Measurements from ENCODE around the gene FNBP1. TPM values are rescaled to one million over a fixed set of nuclear protein-coding genes. Genes with fewer than 3 reads are reported as not detected.

The FNBP1 gene
- total and polyA plus RNA-seq, 2 donors (not counting 1 experiment from before 2014, with no cell fraction given): 42.9 to 318 TPM

DNA sequence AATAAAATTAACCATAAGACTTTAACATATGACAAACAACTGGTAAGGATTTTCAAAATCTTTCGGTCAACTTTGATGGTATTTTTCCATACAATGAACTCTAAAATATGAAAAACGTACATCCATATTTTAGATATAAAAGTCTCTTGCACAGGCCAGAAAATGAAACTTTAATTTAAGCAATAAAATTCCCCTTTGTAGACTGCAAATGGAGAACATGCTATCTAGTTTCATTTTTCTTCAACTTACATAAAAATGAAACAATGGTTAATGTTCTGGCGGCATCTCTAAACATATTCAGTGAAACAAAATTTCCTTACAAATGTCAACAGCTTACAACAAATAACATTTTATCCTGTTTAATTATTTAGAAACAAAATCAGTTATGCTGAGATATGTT is 123.7 kb downstream of the FNBP1 start:
- intact Hi-C loops (cut with micrococcal nuclease): no loop called here
- peak overlapping the region in 1 of 2 donors; percentile 59 for H3K27ac ChIP-seq (ENCODE audit: low read length in 2 of 2)

DNA sequence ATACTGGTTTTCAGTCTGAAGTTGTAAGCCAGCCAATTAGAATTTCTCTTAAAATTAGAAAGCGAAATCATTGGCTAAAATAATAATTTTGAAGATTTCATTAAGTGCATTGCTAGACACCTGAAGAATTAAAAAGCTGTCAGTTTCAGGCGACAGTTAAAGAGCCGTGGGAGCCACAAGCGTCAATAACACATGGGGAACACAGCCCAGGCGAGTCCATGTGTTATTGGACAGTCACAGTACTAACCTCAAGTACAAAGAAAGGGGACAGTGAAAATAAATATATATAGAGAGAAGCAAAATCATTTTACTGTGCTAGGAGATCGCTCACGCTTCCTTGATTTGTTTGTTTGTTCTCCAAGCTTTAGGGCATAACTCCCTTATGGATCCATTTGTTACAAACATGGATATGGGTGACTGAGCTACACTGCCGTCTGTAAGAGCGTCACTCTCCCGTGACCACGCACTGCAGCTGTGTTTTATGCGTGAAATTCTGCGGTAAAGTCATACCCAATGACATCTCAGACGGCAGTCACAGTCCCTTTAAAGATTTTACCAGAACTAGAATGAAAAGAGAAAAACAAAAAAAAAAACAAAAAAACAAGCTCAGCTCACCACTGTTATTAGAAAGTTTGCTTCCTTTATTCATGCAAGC is 124.6 kb downstream of the FNBP1 start:
- H4K20me1 ChIP-seq (ENCODE audit: control insufficient read depth, insufficient read depth, low read length, poor library complexity, severe bottlenecking): peaks cover 11% of the 10 kb centered on the region
- Mint-ChIP-seq H3K4me3 (no peak overlapping the region), H3K4me1 (peaks cover 26% of the 10 kb centered on the region), H3K9me3 (ENCODE audit: insufficient read depth) (no peaks in the 10 kb centered on the region), H3K27ac (peak overlapping the region; percentile 75), H3K27me3 (no peaks in the 10 kb centered on the region)
- no peak overlapping the region for H3K9ac ChIP-seq (ENCODE audit: low read length)
- peaks cover 0 to 57% of the 10 kb centered on the region in 2 experiments for H3K36me3 ChIP-seq (replicated peaks in 1 of 2; ENCODE audit: control extremely low read depth in 1 of 2, control insufficient read depth in 1 of 2, extremely low read depth in 1 of 2, insufficient read depth in 2 of 2, low read length in 1 of 2)
- TF ChIP-seq, protein P1, sequence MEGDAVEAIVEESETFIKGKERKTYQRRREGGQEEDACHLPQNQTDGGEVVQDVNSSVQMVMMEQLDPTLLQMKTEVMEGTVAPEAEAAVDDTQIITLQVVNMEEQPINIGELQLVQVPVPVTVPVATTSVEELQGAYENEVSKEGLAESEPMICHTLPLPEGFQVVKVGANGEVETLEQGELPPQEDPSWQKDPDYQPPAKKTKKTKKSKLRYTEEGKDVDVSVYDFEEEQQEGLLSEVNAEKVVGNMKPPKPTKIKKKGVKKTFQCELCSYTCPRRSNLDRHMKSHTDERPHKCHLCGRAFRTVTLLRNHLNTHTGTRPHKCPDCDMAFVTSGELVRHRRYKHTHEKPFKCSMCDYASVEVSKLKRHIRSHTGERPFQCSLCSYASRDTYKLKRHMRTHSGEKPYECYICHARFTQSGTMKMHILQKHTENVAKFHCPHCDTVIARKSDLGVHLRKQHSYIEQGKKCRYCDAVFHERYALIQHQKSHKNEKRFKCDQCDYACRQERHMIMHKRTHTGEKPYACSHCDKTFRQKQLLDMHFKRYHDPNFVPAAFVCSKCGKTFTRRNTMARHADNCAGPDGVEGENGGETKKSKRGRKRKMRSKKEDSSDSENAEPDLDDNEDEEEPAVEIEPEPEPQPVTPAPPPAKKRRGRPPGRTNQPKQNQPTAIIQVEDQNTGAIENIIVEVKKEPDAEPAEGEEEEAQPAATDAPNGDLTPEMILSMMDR (IDR thresholded peaks at IDR 0.05): no peak
- TF ChIP-seq EZH2 (IDR thresholded peaks at IDR 0.05; ENCODE audit: borderline replicate concordance, insufficient read depth, low read depth, low read length, poor library complexity, severe bottlenecking): no peak
- H3K4me2 ChIP-seq (replicated peaks; ENCODE audit: low read depth, low read length, poor library complexity, severe bottlenecking): no peak overlapping the region
- POLR2A ChIA-PET: interaction anchor here (0.7 kb wide), 1 partner anchor 17 kb away, joined by 4 read pairs; no protein-coding TSS in a partner anchor
- no peak overlapping the region for H2AFZ ChIP-seq (ENCODE audit: insufficient read depth, low read depth, low read length, poor library complexity, severe bottlenecking)
- no peaks in the 10 kb centered on the region for H3K9me3 ChIP-seq (ENCODE audit: control extremely low read depth in 1 of 3, control insufficient read depth in 2 of 3, insufficient read depth in 1 of 3, low read length in 2 of 3)
- intact Hi-C loops (cut with micrococcal nuclease): no loop called here
- H3K27ac ChIP-seq (ENCODE audit: low read length in 2 of 2): peak overlapping the region in 1 of 2 donors; percentile 59
- H3K79me2 ChIP-seq (ENCODE audit: control insufficient read depth, insufficient read depth, low read length): peaks cover 63% of the 10 kb centered on the region
- CTCF ChIA-PET: interaction anchor here (0.7 to 0.9 kb wide), 2 partner anchors 12 to 83 kb away, joined by 3 to 4 read pairs; partner anchors contain the start of genes C9orf78 and USP20
- DNase-seq (no peak), ATAC-seq (ENCODE audit: low read depth) (no peak)
- WGBS (ENCODE audit: insufficient coverage): no CpG with 5 or more reads among the region's 14 CpGs
- H3K4me3 ChIP-seq (ENCODE audit: control extremely low read depth in 1 of 5, extremely low read depth in 1 of 5, insufficient read depth in 1 of 5, low read depth in 2 of 5, low read length in 4 of 5): no peak overlapping the region
- H3K4me1 ChIP-seq (ENCODE audit: control insufficient read depth in 2 of 2, insufficient read depth in 2 of 2, low read length in 2 of 2): peaks cover 7 to 14% of the 10 kb centered on the region in 2 donors
- no peaks in the 10 kb centered on the region for H3K27me3 ChIP-seq (replicated peaks in 1 of 4; ENCODE audit: control extremely low read depth in 1 of 4, control insufficient read depth in 3 of 4, insufficient read depth in 4 of 4, low read length in 3 of 4)

More for the DNA sequence above, 123.7 kb downstream of the FNBP1 start:
- ATAC-seq (ENCODE audit: low read depth): no peak
- Mint-ChIP-seq H3K27me3 (no peaks in the 10 kb centered on the region), H3K4me3 (no peak overlapping the region), H3K9me3 (ENCODE audit: insufficient read depth) (no peaks in the 10 kb centered on the region), H3K27ac (no peak overlapping the region), H3K4me1 (peaks cover 26% of the 10 kb centered on the region)
- TF ChIP-seq, protein P1 (IDR thresholded peaks at IDR 0.05): no peak
- TF ChIP-seq EZH2 (IDR thresholded peaks at IDR 0.05; ENCODE audit: borderline replicate concordance, insufficient read depth, low read depth, low read length, poor library complexity, severe bottlenecking): no peak
- ChIA-PET CTCF (interaction anchor here (0.9 kb wide), 2 partner anchors 13 to 76 kb away, joined by 3 read pairs; no protein-coding TSS in a partner anchor), POLR2A (no interaction called here)
- DNase-seq: no peak
- no peaks in the 10 kb centered on the region for H3K9me3 ChIP-seq (ENCODE audit: control extremely low read depth in 1 of 3, control insufficient read depth in 2 of 3, insufficient read depth in 1 of 3, low read length in 2 of 3)
- H4K20me1 ChIP-seq (ENCODE audit: control insufficient read depth, insufficient read depth, low read length, poor library complexity, severe bottlenecking): peaks cover 11% of the 10 kb centered on the region
- H3K79me2 ChIP-seq (ENCODE audit: control insufficient read depth, insufficient read depth, low read length): peaks cover 66% of the 10 kb centered on the region
- H3K9ac ChIP-seq (ENCODE audit: low read length): no peak overlapping the region
- no peak overlapping the region for H3K4me3 ChIP-seq (ENCODE audit: control extremely low read depth in 1 of 5, extremely low read depth in 1 of 5, insufficient read depth in 1 of 5, low read depth in 2 of 5, low read length in 4 of 5)
- H3K36me3 ChIP-seq (replicated peaks in 1 of 2; ENCODE audit: control extremely low read depth in 1 of 2, control insufficient read depth in 1 of 2, extremely low read depth in 1 of 2, insufficient read depth in 2 of 2, low read length in 1 of 2): peaks cover 0 to 65% of the 10 kb centered on the region in 2 experiments
- H3K4me1 ChIP-seq (ENCODE audit: control insufficient read depth in 2 of 2, insufficient read depth in 2 of 2, low read length in 2 of 2): peaks cover 7 to 14% of the 10 kb centered on the region in 2 donors
- WGBS (ENCODE audit: insufficient coverage): no CpG with 5 or more reads among the region's 3 CpGs
- no peaks in the 10 kb centered on the region for H3K27me3 ChIP-seq (replicated peaks in 1 of 4; ENCODE audit: control extremely low read depth in 1 of 4, control insufficient read depth in 3 of 4, insufficient read depth in 4 of 4, low read length in 3 of 4)
- H3K4me2 ChIP-seq (replicated peaks; ENCODE audit: low read depth, low read length, poor library complexity, severe bottlenecking): no peak overlapping the region
- H2AFZ ChIP-seq (ENCODE audit: insufficient read depth, low read depth, low read length, poor library complexity, severe bottlenecking): no peak overlapping the region

Data from B cell (primary cell).